Activated naive CD8-positive, alpha-beta T cell treated with anti-CD3 and anti-CD28 coated beads, Interleukin-2, amount 50 U/mL, for 24 hours (primary cell): Measurements from ENCODE around the gene RHEBL1.

Experiments
- ATAC-seq: fragments of 150-1000 bp; cut with Tn5 transposase; one replicate; pipeline ENCODE4 v1.10.0; 2021
- DNase-seq: peaks from one replicate; pipeline ENCODE4 v3.0.0; 2021
- H3K27ac Mint-ChIP-seq: one replicate; pipeline ENCODE4 v1.8.0; 2021; ENCODE audit warnings: mild to moderate bottlenecking, mixed read lengths
- H3K27me3 Mint-ChIP-seq: one replicate; pipeline ENCODE4 v1.8.0; 2021; ENCODE audit warnings: mixed read lengths
- H3K36me3 Mint-ChIP-seq: one replicate; pipeline ENCODE4 v1.8.0; 2021; ENCODE audit warnings: low read depth, mixed read lengths
- H3K4me1 Mint-ChIP-seq: one replicate; pipeline ENCODE4 v1.8.0; 2021; ENCODE audit warnings: mixed read lengths
- H3K4me3 Mint-ChIP-seq: one replicate; pipeline ENCODE4 v1.8.0; 2021; ENCODE audit warnings: mild to moderate bottlenecking, moderate library complexity, mixed read lengths
- H3K9me3 Mint-ChIP-seq: one replicate; pipeline ENCODE4 v1.8.0; 2021; ENCODE audit warnings: mixed read lengths

The RHEBL1 gene

GRCh38 chr12:49052451-49053208, 17.1 kb downstream of the RHEBL1 start:
- ATAC-seq (no peak), DNase-seq (no peak)
- Mint-ChIP-seq H3K4me1 (peaks cover 31% of the 10 kb centered on the region), H3K9me3 (no peaks in the 10 kb centered on the region), H3K4me3 (no peak overlapping the region), H3K27me3 (no peaks in the 10 kb centered on the region), H3K36me3 (peaks cover 63% of the 10 kb centered on the region), H3K27ac (no peak overlapping the region)

- H3K4me1 Mint-ChIP-seq, result peaks cover 24% of the 10 kb centered on the region
- no peaks in the 10 kb centered on the region for H3K27me3 Mint-ChIP-seq
- no peak overlapping the region for H3K27ac Mint-ChIP-seq
Measured at GRCh38 chr12:49051777-49052438, 17.9 kb downstream of the RHEBL1 start.

GRCh38 chr12:49051373-49051764, 18.4 kb downstream of the RHEBL1 start:
- DNase-seq, result no peak
- H3K9me3 Mint-ChIP-seq, result no peaks in the 10 kb centered on the region
- ATAC-seq, result no peak
- peaks cover 70% of the 10 kb centered on the region for H3K36me3 Mint-ChIP-seq
- H3K4me1 Mint-ChIP-seq, result peaks cover 18% of the 10 kb centered on the region
- H3K4me3 Mint-ChIP-seq, result no peak overlapping the region
- H3K27ac Mint-ChIP-seq, result no peak overlapping the region
- H3K27me3 Mint-ChIP-seq, result no peaks in the 10 kb centered on the region

More at GRCh38 chr12:49051777-49052438, 17.9 kb downstream of the RHEBL1 start:
- Mint-ChIP-seq H3K9me3 (no peaks in the 10 kb centered on the region), H3K36me3 (peaks cover 67% of the 10 kb centered on the region), H3K4me3 (no peak overlapping the region)
- no peak for DNase-seq
- ATAC-seq, result no peak

- Mint-ChIP-seq H3K27ac (no peak overlapping the region), H3K27me3 (no peaks in the 10 kb centered on the region), H3K4me1 (peaks cover 12% of the 10 kb centered on the region), H3K4me3 (no peak overlapping the region), H3K36me3 (peaks cover 74% of the 10 kb centered on the region), H3K9me3 (no peaks in the 10 kb centered on the region)
- ATAC-seq (no peak), DNase-seq (no peak)
Measured at GRCh38 chr12:49050507-49051372, 19.0 kb downstream of the RHEBL1 start.

- DNase-seq (no peak), ATAC-seq (no peak)
- no peak overlapping the region for H3K4me3 Mint-ChIP-seq
- H3K9me3 Mint-ChIP-seq, result no peaks in the 10 kb centered on the region
- no peaks in the 10 kb centered on the region for H3K27me3 Mint-ChIP-seq
- H3K36me3 Mint-ChIP-seq, result peaks cover 69% of the 10 kb centered on the region
- H3K4me1 Mint-ChIP-seq, result peaks cover 1% of the 10 kb centered on the region
- no peak overlapping the region for H3K27ac Mint-ChIP-seq
Measured at GRCh38 chr12:49049566-49050224, 20.1 kb downstream of the RHEBL1 start.

- Mint-ChIP-seq H3K27ac (no peak overlapping the region), H3K4me1 (no peaks in the 10 kb centered on the region), H3K9me3 (no peaks in the 10 kb centered on the region), H3K36me3 (peaks cover 71% of the 10 kb centered on the region), H3K4me3 (no peak overlapping the region), H3K27me3 (no peaks in the 10 kb centered on the region)
- DNase-seq (no peak), ATAC-seq (no peak)
Measured at GRCh38 chr12:49048953-49049352, 20.8 kb downstream of the RHEBL1 start.

GRCh38 chr12:49046129-49046895, 23.5 kb downstream of the RHEBL1 start:
- Mint-ChIP-seq H3K4me1 (peaks cover 2% of the 10 kb centered on the region), H3K27ac (no peak overlapping the region), H3K9me3 (no peaks in the 10 kb centered on the region), H3K27me3 (no peaks in the 10 kb centered on the region), H3K36me3 (peaks cover 62% of the 10 kb centered on the region), H3K4me3 (no peak overlapping the region)
- no peak for DNase-seq
- no peak for ATAC-seq

GRCh38 chr12:49044660-49045059, 25.1 kb downstream of the RHEBL1 start:
- DNase-seq, result no peak
- no peaks in the 10 kb centered on the region for H3K27me3 Mint-ChIP-seq
- no peak for ATAC-seq
- no peak overlapping the region for H3K4me3 Mint-ChIP-seq
- no peak overlapping the region for H3K27ac Mint-ChIP-seq
- H3K36me3 Mint-ChIP-seq, result peaks cover 54% of the 10 kb centered on the region
- H3K4me1 Mint-ChIP-seq, result peaks cover 2% of the 10 kb centered on the region
- no peaks in the 10 kb centered on the region for H3K9me3 Mint-ChIP-seq

GRCh38 chr12:49043856-49044258, 25.9 kb downstream of the RHEBL1 start:
- Mint-ChIP-seq H3K36me3 (peaks cover 49% of the 10 kb centered on the region), H3K4me1 (peaks cover 2% of the 10 kb centered on the region), H3K27me3 (no peaks in the 10 kb centered on the region), H3K4me3 (no peak overlapping the region), H3K9me3 (no peaks in the 10 kb centered on the region), H3K27ac (no peak overlapping the region)
- DNase-seq (peak; percentile 86), ATAC-seq (peak; percentile 74)

GRCh38 chr12:49043241-49043640, 26.5 kb downstream of the RHEBL1 start:
- DNase-seq (no peak), ATAC-seq (no peak)
- Mint-ChIP-seq H3K4me1 (peaks cover 2% of the 10 kb centered on the region), H3K27ac (no peak overlapping the region), H3K27me3 (no peaks in the 10 kb centered on the region), H3K9me3 (no peaks in the 10 kb centered on the region), H3K4me3 (no peak overlapping the region), H3K36me3 (peaks cover 44% of the 10 kb centered on the region)

- Mint-ChIP-seq H3K36me3 (peaks cover 33% of the 10 kb centered on the region), H3K27me3 (no peaks in the 10 kb centered on the region), H3K4me3 (no peak overlapping the region), H3K4me1 (peaks cover 2% of the 10 kb centered on the region), H3K9me3 (no peaks in the 10 kb centered on the region), H3K27ac (no peak overlapping the region)
- no peak for ATAC-seq
- no peak for DNase-seq
Measured at GRCh38 chr12:49041881-49042484, 27.8 kb downstream of the RHEBL1 start.

- no peaks in the 10 kb centered on the region for H3K27me3 Mint-ChIP-seq
- ATAC-seq, result no peak
- no peak overlapping the region for H3K27ac Mint-ChIP-seq
- H3K9me3 Mint-ChIP-seq, result no peaks in the 10 kb centered on the region
- no peak for DNase-seq
- no peak overlapping the region for H3K4me3 Mint-ChIP-seq
- peaks cover 32% of the 10 kb centered on the region for H3K36me3 Mint-ChIP-seq
- H3K4me1 Mint-ChIP-seq, result peaks cover 2% of the 10 kb centered on the region
Measured at GRCh38 chr12:49041036-49041880, 28.5 kb downstream of the RHEBL1 start.

GRCh38 chr12:49040364-49040855, 29.4 kb downstream of the RHEBL1 start:
- Mint-ChIP-seq H3K27ac (no peak overlapping the region), H3K4me1 (peaks cover 2% of the 10 kb centered on the region), H3K27me3 (no peaks in the 10 kb centered on the region), H3K36me3 (peaks cover 24% of the 10 kb centered on the region), H3K4me3 (no peak overlapping the region), H3K9me3 (no peaks in the 10 kb centered on the region)
- no peak for DNase-seq
- no peak for ATAC-seq
